Measurements from ENCODE around the gene PEX14.

DNA sequence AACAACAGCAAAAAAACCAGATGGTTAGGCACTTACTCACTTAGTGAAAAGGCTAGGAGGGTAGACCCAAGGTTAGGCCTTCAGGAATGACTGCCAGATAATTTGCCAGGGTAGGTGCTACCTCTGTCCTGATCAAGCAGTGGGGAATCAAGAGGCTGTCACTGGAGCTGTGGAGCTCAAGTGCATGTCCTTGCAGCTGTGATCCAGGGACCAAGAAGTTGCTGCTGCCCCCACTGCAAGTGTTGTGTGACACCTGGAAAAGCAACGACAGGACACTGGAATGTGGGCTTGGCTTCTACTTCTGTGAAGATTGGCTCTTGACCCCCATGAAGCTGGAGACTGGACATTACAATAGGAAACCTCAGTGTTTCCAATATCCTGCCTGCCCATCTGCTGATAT is 72.1 kb downstream of the PEX14 start:
- TF ChIP-seq, protein P1, sequence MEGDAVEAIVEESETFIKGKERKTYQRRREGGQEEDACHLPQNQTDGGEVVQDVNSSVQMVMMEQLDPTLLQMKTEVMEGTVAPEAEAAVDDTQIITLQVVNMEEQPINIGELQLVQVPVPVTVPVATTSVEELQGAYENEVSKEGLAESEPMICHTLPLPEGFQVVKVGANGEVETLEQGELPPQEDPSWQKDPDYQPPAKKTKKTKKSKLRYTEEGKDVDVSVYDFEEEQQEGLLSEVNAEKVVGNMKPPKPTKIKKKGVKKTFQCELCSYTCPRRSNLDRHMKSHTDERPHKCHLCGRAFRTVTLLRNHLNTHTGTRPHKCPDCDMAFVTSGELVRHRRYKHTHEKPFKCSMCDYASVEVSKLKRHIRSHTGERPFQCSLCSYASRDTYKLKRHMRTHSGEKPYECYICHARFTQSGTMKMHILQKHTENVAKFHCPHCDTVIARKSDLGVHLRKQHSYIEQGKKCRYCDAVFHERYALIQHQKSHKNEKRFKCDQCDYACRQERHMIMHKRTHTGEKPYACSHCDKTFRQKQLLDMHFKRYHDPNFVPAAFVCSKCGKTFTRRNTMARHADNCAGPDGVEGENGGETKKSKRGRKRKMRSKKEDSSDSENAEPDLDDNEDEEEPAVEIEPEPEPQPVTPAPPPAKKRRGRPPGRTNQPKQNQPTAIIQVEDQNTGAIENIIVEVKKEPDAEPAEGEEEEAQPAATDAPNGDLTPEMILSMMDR (IDR thresholded peaks at IDR 0.05; ENCODE audit: poor library complexity, severe bottlenecking) = no peak
- TF ChIP-seq SMC3 (conservative IDR thresholded peaks at IDR 0.05; ENCODE audit: poor library complexity) (no peak), RAD21 (conservative IDR thresholded peaks at IDR 0.05) (no peak), EZH2 (IDR thresholded peaks at IDR 0.05; ENCODE audit: borderline replicate concordance, insufficient read depth, low read length, poor library complexity, severe bottlenecking) (no peak), EP300 (conservative IDR thresholded peaks at IDR 0.05; ENCODE audit: poor library complexity, severe bottlenecking) (no peak), POLR2AphosphoS5 (IDR thresholded peaks at IDR 0.05) (no peak), TAF1 (IDR thresholded peaks at IDR 0.05; ENCODE audit: low read depth) (no peak)
- TF ChIP-seq, protein P2, sequence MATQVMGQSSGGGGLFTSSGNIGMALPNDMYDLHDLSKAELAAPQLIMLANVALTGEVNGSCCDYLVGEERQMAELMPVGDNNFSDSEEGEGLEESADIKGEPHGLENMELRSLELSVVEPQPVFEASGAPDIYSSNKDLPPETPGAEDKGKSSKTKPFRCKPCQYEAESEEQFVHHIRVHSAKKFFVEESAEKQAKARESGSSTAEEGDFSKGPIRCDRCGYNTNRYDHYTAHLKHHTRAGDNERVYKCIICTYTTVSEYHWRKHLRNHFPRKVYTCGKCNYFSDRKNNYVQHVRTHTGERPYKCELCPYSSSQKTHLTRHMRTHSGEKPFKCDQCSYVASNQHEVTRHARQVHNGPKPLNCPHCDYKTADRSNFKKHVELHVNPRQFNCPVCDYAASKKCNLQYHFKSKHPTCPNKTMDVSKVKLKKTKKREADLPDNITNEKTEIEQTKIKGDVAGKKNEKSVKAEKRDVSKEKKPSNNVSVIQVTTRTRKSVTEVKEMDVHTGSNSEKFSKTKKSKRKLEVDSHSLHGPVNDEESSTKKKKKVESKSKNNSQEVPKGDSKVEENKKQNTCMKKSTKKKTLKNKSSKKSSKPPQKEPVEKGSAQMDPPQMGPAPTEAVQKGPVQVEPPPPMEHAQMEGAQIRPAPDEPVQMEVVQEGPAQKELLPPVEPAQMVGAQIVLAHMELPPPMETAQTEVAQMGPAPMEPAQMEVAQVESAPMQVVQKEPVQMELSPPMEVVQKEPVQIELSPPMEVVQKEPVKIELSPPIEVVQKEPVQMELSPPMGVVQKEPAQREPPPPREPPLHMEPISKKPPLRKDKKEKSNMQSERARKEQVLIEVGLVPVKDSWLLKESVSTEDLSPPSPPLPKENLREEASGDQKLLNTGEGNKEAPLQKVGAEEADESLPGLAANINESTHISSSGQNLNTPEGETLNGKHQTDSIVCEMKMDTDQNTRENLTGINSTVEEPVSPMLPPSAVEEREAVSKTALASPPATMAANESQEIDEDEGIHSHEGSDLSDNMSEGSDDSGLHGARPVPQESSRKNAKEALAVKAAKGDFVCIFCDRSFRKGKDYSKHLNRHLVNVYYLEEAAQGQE (IDR thresholded peaks at IDR 0.05; ENCODE audit: borderline replicate concordance) = no peak
